Mesenchymal stem cell (in vitro differentiated cells and primary cell): ENCODE data around the gene ZNF81.
A peak's percentile ranks its signal among the peaks of the same experiment; 100 is the strongest.

Source experiments
- DNase-seq: peaks from one replicate; pipeline ENCODE4 v3.0.0-alpha.2; 2013
- H2AFZ ChIP-seq: one replicate; pipeline ENCODE4 v1.6.1; 2013; ENCODE audit warnings: low read depth, mild to moderate bottlenecking, control low read depth, inconsistent platforms, low read length, moderate library complexity
- H2AK5ac ChIP-seq: 2 replicates; pipeline ENCODE4 v1.6.1; 2013; ENCODE audit warnings: low read length, moderate library complexity, mild to moderate bottlenecking, inconsistent platforms; ENCODE audit not compliant: severe bottlenecking
- H2BK120ac ChIP-seq: one replicate; pipeline ENCODE4 v1.6.1; 2013; ENCODE audit warnings: low read depth, mild to moderate bottlenecking, inconsistent platforms, low read length, moderate library complexity
- H2BK12ac ChIP-seq, 2 experiments: one replicate each; pipeline ENCODE4 v1.6.1; 2013; ENCODE audit warnings: inconsistent platforms in 2 of 2, low read length in 2 of 2, mild to moderate bottlenecking in 2 of 2, moderate library complexity in 2 of 2, control low read depth in 1 of 2
- H2BK15ac ChIP-seq: one replicate; pipeline ENCODE4 v1.6.1; 2013; ENCODE audit warnings: mild to moderate bottlenecking, low read depth, inconsistent platforms; ENCODE audit not compliant: poor library complexity, severe bottlenecking
- H2BK5ac ChIP-seq: 2 replicates; pipeline ENCODE4 v1.6.1; 2013; ENCODE audit warnings: low read depth, mild to moderate bottlenecking, low read length, control low read depth, inconsistent platforms; ENCODE audit not compliant: poor library complexity, severe bottlenecking
- H3K14ac ChIP-seq, 2 experiments: one replicate each; pipeline ENCODE4 v1.6.1; 2013; ENCODE audit warnings: inconsistent platforms in 2 of 2, low read length in 2 of 2, control low read depth in 1 of 2, mild to moderate bottlenecking in 1 of 2, moderate library complexity in 1 of 2
- H3K18ac ChIP-seq, 2 experiments: one replicate each; pipeline ENCODE4 v1.6.1; 2013; ENCODE audit warnings: inconsistent platforms in 2 of 2, low read length in 2 of 2, control low read depth in 1 of 2, low read depth in 1 of 2, mild to moderate bottlenecking in 1 of 2
- H3K23ac ChIP-seq, 2 experiments: one replicate each; pipeline ENCODE4 v1.6.1; 2013; ENCODE audit warnings: inconsistent platforms in 2 of 2, low read length in 2 of 2, mild to moderate bottlenecking in 2 of 2, moderate library complexity in 2 of 2, control low read depth in 1 of 2
- H3K27ac ChIP-seq: 2 replicates; pipeline ENCODE4 v1.5.1; 2013; ENCODE audit warnings: mild to moderate bottlenecking, moderate library complexity, low read length, control low read depth, inconsistent platforms; ENCODE audit not compliant: poor library complexity, severe bottlenecking
- H3K27me3 ChIP-seq, 2 experiments: 2 replicates each; pipeline versions ENCODE4 v1.6.1 to v1.7.0; 2013; ENCODE audit warnings: low read length in 2 of 2, mild to moderate bottlenecking in 2 of 2, moderate library complexity in 2 of 2, control low read depth in 1 of 2, inconsistent platforms in 1 of 2; ENCODE audit not compliant: control insufficient read depth in 1 of 2, insufficient read depth in 1 of 2
- H3K36me3 ChIP-seq, 2 experiments: 2 replicates each; pipeline versions ENCODE4 v1.6.1 to v1.7.0; 2013; ENCODE audit warnings: low read length in 2 of 2, control low read depth in 1 of 2, inconsistent platforms in 1 of 2, low read depth in 1 of 2, mild to moderate bottlenecking in 1 of 2; ENCODE audit not compliant: insufficient read depth in 2 of 2, control insufficient read depth in 1 of 2
- H3K4ac ChIP-seq, 2 experiments: one replicate each; pipeline ENCODE4 v1.6.1; 2013; ENCODE audit warnings: inconsistent platforms in 2 of 2, low read length in 2 of 2, mild to moderate bottlenecking in 2 of 2, moderate library complexity in 2 of 2, control low read depth in 1 of 2, low read depth in 1 of 2
- H3K4me1 ChIP-seq: 2 replicates; pipeline ENCODE4 v1.6.1; 2013; ENCODE audit warnings: low read depth, low read length, control low read depth; ENCODE audit not compliant: control insufficient read depth, insufficient read depth
- H3K4me2 ChIP-seq: 2 replicates; pipeline ENCODE4 v1.6.1; 2013; ENCODE audit warnings: low read length, mild to moderate bottlenecking, inconsistent platforms; ENCODE audit not compliant: poor library complexity, severe bottlenecking
- H3K4me3 ChIP-seq, 2 experiments: 2 replicates each; pipeline versions ENCODE4 v1.5.1 to v1.7.0; 2013; ENCODE audit warnings: low read length in 2 of 2, mild to moderate bottlenecking in 2 of 2, control low read depth in 1 of 2, low read depth in 1 of 2; ENCODE audit not compliant: insufficient read depth in 1 of 2
- H3K79me1 ChIP-seq: replicated peaks from 2 replicates; pipeline ENCODE4 v1.6.1; 2013; ENCODE audit warnings: mild to moderate bottlenecking, control low read depth, low read length, inconsistent platforms; ENCODE audit not compliant: poor library complexity, severe bottlenecking
- H3K9ac ChIP-seq: 2 replicates; pipeline ENCODE4 v1.7.0; 2013; ENCODE audit warnings: mild to moderate bottlenecking, low read length, moderate library complexity
- H3K9me3 ChIP-seq: 2 replicates; pipeline ENCODE4 v1.7.0; 2013; ENCODE audit warnings: mild to moderate bottlenecking, low read length; ENCODE audit not compliant: control insufficient read depth
- H4K8ac ChIP-seq: one replicate; pipeline ENCODE4 v1.6.1; 2013; ENCODE audit warnings: inconsistent platforms, mild to moderate bottlenecking, low read length, moderate library complexity
- H4K91ac ChIP-seq: one replicate; pipeline ENCODE4 v1.6.1; 2013; ENCODE audit warnings: mild to moderate bottlenecking, low read length, inconsistent platforms
- WGBS: methylation state at CpG from one replicate; pipeline ENCODE4 v1.1.7; 2013; ENCODE audit warnings: mixed read lengths; 5-methylcytosine and 5-hydroxymethylcytosine counted together

The ZNF81 gene

DNA sequence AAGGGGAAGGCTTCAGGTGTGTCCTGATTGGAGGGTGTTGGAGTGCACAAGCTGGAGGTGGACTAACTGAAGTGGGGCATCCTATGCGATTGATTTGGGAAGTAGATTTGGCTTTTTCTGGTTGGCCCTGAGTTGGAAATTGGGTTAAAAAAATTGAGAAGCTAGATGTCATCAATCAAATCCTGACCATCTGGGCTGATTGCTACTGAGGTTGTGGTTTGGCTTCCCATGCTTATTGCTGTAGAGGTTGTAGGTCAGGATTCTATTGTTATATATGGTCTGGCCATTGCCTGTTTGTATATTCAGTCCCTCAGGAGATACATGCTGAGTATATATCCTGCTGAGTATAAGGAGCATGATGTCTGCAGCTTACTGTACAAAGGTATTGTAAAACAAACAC is 7.7 kb upstream of the ZNF81 start:
- Histone ChIP-seq H3K4me3 (no peak overlapping the region), H2AFZ (no peak overlapping the region), H3K79me1 (no peaks in the 10 kb centered on the region), H3K4me2 (no peak overlapping the region), H3K18ac (no peak overlapping the region), H4K91ac (no peak overlapping the region), H3K36me3 (no peaks in the 10 kb centered on the region), H2AK5ac (no peak overlapping the region), H3K14ac (no peak overlapping the region), H3K27me3 (peaks cover 0 to 3% of the 10 kb centered on the region in 2 experiments), H2BK15ac (no peak overlapping the region), H2BK120ac (no peak overlapping the region), H3K23ac (no peak overlapping the region), H2BK5ac (no peak overlapping the region), H3K4ac (no peak overlapping the region), H4K8ac (no peak overlapping the region), H2BK12ac (no peak overlapping the region), H3K27ac (no peak overlapping the region), H3K9ac (no peak overlapping the region), H3K4me1 (no peaks in the 10 kb centered on the region), H3K9me3 (no peaks in the 10 kb centered on the region)
- WGBS = 88% methylated on average over 1 of the region's 1 CpG
- DNase-seq = no peak

DNA sequence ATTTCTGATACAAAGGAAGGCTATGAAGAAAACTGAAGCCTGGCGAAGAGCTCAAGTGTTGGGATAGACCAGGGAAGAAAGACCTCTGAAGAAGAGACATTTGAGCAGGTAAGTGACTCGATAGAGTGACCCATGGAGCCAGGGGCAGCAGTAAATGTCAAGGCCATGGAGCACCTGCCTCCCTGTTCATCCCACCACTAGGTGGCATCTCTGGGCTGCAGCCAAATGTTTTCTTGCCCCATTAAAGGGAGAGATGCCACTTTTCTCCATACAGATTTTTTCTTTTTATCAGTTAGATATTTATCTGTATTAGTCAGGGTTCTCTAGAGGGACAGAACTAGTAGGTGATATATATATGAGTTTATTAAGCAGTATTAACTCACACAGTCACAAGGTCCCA is 4.9 kb upstream of the ZNF81 start:
- WGBS = 6% methylated on average over 2 of the region's 2 CpGs

GRCh38 chrX:47838361-47838760 is 1.7 kb downstream of the ZNF81 start:
- no peak overlapping the region for H2BK120ac ChIP-seq
- H2AK5ac ChIP-seq = no peak overlapping the region
- H2BK12ac ChIP-seq = no peak overlapping the region
- H3K23ac ChIP-seq = no peak overlapping the region
- no peak for DNase-seq
- peak overlapping the region; percentile 94 for H3K9ac ChIP-seq
- peak overlapping the region in 1 of 2 experiments; percentile 85 for H3K4me3 ChIP-seq
- H3K14ac ChIP-seq = no peak overlapping the region
- H3K4me1 ChIP-seq = peaks cover 2% of the 10 kb centered on the region
- H3K4me2 ChIP-seq = no peak overlapping the region
- H3K27me3 ChIP-seq = no peaks in the 10 kb centered on the region
- no peak overlapping the region for H2BK15ac ChIP-seq
- WGBS = 83% methylated on average over 1 of the region's 1 CpG
- H3K18ac ChIP-seq = no peak overlapping the region
- H3K27ac ChIP-seq = no peak overlapping the region
- no peaks in the 10 kb centered on the region for H3K9me3 ChIP-seq
- H4K91ac ChIP-seq = no peak overlapping the region
- H3K79me1 ChIP-seq = peaks cover 4% of the 10 kb centered on the region
- H4K8ac ChIP-seq = no peak overlapping the region
- no peaks in the 10 kb centered on the region for H3K36me3 ChIP-seq
- no peak overlapping the region for H2BK5ac ChIP-seq
- no peak overlapping the region for H2AFZ ChIP-seq
- H3K4ac ChIP-seq = no peak overlapping the region

More for the DNA sequence above, 4.9 kb upstream of the ZNF81 start:
- Histone ChIP-seq H3K27ac (no peak overlapping the region), H3K9me3 (no peaks in the 10 kb centered on the region), H2BK15ac (no peak overlapping the region), H2BK120ac (no peak overlapping the region), H3K79me1 (no peaks in the 10 kb centered on the region), H3K27me3 (peaks cover 0 to 3% of the 10 kb centered on the region in 2 experiments), H4K8ac (no peak overlapping the region), H2AK5ac (no peak overlapping the region), H2BK5ac (no peak overlapping the region), H4K91ac (no peak overlapping the region), H3K14ac (no peak overlapping the region), H3K4me3 (no peak overlapping the region), H3K4ac (no peak overlapping the region), H3K4me1 (no peaks in the 10 kb centered on the region), H3K9ac (no peak overlapping the region), H3K18ac (no peak overlapping the region), H2AFZ (no peak overlapping the region), H3K36me3 (no peaks in the 10 kb centered on the region), H3K23ac (no peak overlapping the region), H2BK12ac (no peak overlapping the region), H3K4me2 (no peak overlapping the region)
- DNase-seq = peak; percentile 46

- Histone ChIP-seq H3K4me3 (no peak overlapping the region), H2BK120ac (no peak overlapping the region), H3K23ac (no peak overlapping the region), H2AK5ac (no peak overlapping the region), H3K4me1 (peaks cover 2% of the 10 kb centered on the region), H4K91ac (no peak overlapping the region), H4K8ac (no peak overlapping the region), H2BK15ac (no peak overlapping the region), H3K9me3 (no peaks in the 10 kb centered on the region), H3K27me3 (no peaks in the 10 kb centered on the region), H2BK12ac (no peak overlapping the region), H3K18ac (no peak overlapping the region), H3K36me3 (no peaks in the 10 kb centered on the region), H3K4ac (no peak overlapping the region), H3K79me1 (peaks cover 5% of the 10 kb centered on the region), H3K9ac (no peak overlapping the region), H2BK5ac (no peak overlapping the region), H2AFZ (no peak overlapping the region), H3K27ac (peak overlapping the region; percentile 53), H3K4me2 (no peak overlapping the region), H3K14ac (no peak overlapping the region)
- no peak for DNase-seq
- WGBS = 86% methylated on average over 2 of the region's 4 CpGs
These were observed 3.4 kb downstream of the ZNF81 start for GRCh38 chrX:47840111-47840510.
